T1000 (cell line): ENCODE results near the gene SLC6A18.

Source experiments
- DNase-seq: peaks from one replicate; lab custom pipeline; 2025; ENCODE audit warnings: mixed read lengths; lab: John Stamatoyannopoulos, UW

Gene SLC6A18

GRCh38 chr5:1186351-1187233 lies 38.6 kb upstream of the SLC6A18 start:
- DNase-seq = no peak

- no peak for DNase-seq
These were observed 37.8 kb upstream of the SLC6A18 start for GRCh38 chr5:1187234-1187949.

- DNase-seq = no peak
These were observed 37.2 kb upstream of the SLC6A18 start for GRCh38 chr5:1187950-1188334.

- no peak for DNase-seq
These were observed 36.7 kb upstream of the SLC6A18 start for GRCh38 chr5:1188464-1188863.

GRCh38 chr5:1189269-1189668 lies 35.9 kb upstream of the SLC6A18 start:
- no peak for DNase-seq

GRCh38 chr5:1190278-1190677 lies 34.9 kb upstream of the SLC6A18 start:
- no peak for DNase-seq

- no peak for DNase-seq
These were observed 34.3 kb upstream of the SLC6A18 start for GRCh38 chr5:1190837-1191239.

- DNase-seq = no peak
These were observed 32.1 kb upstream of the SLC6A18 start for GRCh38 chr5:1192971-1193590.

GRCh38 chr5:1193591-1193985 lies 31.6 kb upstream of the SLC6A18 start:
- no peak for DNase-seq

- no peak for DNase-seq
These were observed 30.8 kb upstream of the SLC6A18 start for GRCh38 chr5:1194378-1194777.

- DNase-seq = no peak
These were observed 29.7 kb upstream of the SLC6A18 start for GRCh38 chr5:1195439-1195838.

- no peak for DNase-seq
These were observed 29.3 kb upstream of the SLC6A18 start for GRCh38 chr5:1195916-1196315.

GRCh38 chr5:1196562-1196961 lies 28.6 kb upstream of the SLC6A18 start:
- no peak for DNase-seq

GRCh38 chr5:1197876-1198666 lies 27.1 kb upstream of the SLC6A18 start:
- no peak for DNase-seq

GRCh38 chr5:1199340-1199648 lies 25.9 kb upstream of the SLC6A18 start:
- no peak for DNase-seq

- no peak for DNase-seq
These were observed 25.3 kb upstream of the SLC6A18 start for GRCh38 chr5:1199649-1200494.

GRCh38 chr5:1200495-1201326 lies 24.5 kb upstream of the SLC6A18 start:
- no peak for DNase-seq

GRCh38 chr5:1201327-1202025 lies 23.7 kb upstream of the SLC6A18 start, which contains the start of gene SLC6A19:
TSS of gene SLC6A19 (plus strand) at chr5:1201595. CDS start at chr5:1201651, 56 bp downstream.
- no peak for DNase-seq

- DNase-seq = no peak
These were observed 23.0 kb upstream of the SLC6A18 start for GRCh38 chr5:1202026-1202797.
